Fibroblast of skin of left quadriceps (primary cell): Measurements from ENCODE around the gene PDE6B.
"Not testable (repeated sequence)": the region's sequence is repeated elsewhere in the genome, so short reads cannot be mapped to it uniquely, and the experiment has no call there.

ENCODE experiments used
- DNase-seq, 2 experiments: peaks; one replicate each; pipeline ENCODE4 v3.0.0-alpha.2; 2013; ENCODE audit warnings: low read depth in 2 of 2

PDE6B gene

DNA sequence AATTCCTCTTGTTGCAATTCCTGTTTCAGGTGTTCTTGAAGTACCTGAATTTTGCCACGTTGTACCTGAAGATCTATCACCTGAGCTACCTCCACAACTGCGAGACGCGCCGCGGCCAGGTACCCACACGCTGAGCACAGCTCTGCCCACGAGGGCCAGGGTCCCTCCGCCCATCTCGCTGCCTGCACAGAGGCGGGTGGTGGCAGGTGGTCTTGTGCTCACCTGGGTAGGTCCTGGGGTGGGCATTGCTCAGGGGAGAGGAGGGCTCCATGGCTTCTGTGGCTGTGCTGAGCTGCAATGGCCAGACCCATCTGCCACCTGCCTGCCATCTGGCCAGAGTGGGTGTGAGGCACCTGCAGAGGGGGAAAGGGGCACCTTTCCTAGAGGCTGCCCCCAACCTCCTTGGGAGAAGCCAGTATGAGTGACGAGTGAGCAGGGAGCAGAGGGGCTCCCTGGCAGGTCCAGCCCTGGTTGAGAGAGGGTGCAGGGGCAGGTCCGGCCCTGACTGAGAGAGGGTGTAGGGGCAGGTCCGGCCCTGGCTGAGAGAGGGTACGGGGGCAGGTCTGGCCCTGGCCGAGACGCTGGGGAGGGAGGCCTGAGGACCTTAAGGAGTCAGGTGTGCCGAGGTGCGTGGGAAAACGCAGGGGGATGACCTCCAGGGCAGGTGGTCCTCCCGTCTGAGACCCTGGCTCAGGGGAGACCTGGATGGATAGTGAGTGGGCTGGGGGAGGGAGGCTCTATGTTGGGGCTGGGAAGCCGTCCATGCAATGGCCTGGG is 10.7 kb downstream of the PDE6B start:
- no peak for DNase-seq

GRCh38 chr4:636628-637159 is 11.3 kb downstream of the PDE6B start:
- no peak for DNase-seq

GRCh38 chr4:637536-638280 is 12.3 kb downstream of the PDE6B start:
- no peak for DNase-seq

DNA sequence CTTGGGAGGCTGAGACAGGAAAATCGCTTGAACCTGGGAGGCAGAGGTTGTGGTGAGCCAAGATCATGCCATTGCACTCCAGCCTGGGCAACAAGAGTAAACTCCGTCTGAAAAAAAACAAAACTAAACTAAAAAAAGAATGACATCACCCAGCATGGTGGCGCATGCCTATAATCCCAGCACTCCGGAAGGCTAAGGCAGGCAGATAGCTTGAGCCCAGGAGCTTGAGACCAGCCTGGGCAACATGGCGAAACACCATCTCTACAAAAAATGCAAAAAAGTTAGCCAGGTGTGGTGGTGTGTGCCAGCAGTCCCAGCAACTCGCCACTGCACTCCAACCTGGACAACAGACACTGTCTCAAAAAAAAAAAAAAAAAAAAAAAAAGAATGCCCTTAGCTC is 17.0 kb downstream of the PDE6B start:
- DNase-seq, result not testable (repeated sequence)

GRCh38 chr4:646460-646859 is 21.1 kb downstream of the PDE6B start:
- DNase-seq, result no peak

DNA sequence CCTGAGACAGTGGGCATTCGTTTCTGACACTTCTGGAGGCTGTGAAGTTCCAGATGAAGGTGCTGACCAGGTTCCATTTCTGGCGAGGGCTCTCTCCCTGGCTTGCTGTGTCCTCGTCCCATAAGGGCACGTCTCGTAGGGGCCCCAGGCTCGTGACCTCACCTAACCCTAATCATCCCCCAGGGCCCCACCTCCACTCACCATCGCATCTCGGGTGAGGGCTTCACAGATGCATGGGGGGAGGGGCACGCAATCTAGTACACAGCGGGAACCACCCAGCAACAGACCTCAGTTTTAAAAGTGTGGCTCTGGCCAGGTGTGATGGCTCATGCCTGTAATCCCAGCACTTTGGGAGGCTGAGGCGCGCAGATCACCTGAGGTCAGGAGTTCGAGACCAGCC is 22.1 kb downstream of the PDE6B start:
- no peak for DNase-seq

DNA sequence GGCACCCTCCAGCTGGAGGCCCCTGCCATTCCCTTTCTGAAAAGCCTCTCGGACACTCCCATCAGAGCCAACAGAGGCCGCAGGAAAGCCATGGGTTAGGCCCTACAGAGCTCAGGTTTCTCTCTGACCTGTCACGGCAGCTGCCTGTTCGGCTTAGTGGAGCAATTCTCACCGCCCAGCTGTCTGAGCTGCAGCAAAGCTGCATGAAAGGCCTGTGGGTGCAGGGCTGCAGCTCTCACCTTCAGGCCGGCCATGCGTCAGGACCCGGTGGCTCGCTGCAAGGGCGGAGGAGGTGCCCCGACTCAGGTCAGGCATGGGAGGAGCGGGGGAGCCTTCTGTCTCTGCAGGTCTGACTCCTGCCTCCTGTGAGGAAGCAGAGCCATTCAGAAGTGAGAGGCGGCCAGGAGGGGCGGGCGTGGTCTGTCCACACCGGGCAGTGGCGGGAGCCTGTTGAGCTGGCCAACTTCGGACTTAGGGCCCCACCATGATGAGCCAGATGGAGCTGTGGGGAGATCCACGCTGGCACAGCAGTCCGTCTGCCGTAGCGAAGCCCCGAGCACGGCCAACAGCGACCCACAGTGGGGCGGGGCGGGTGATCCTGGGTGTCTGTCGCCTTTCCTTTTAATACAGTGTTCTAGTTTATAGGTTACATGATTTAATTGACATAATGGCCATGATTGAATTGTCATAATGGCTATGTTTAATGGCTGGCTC is 23.4 kb downstream of the PDE6B start:
- no peak for DNase-seq

- DNase-seq, result no peak
Measured at GRCh38 chr4:649293-649625, 23.9 kb downstream of the PDE6B start.

GRCh38 chr4:649751-650310 is 24.5 kb downstream of the PDE6B start:
- no peak for DNase-seq

- no peak for DNase-seq
Measured at GRCh38 chr4:650461-650860, 25.1 kb downstream of the PDE6B start.

- DNase-seq, result no peak
Measured at GRCh38 chr4:650951-651883, 25.8 kb downstream of the PDE6B start.

- DNase-seq, result no peak
Measured at GRCh38 chr4:651884-652642, 26.7 kb downstream of the PDE6B start.

DNA sequence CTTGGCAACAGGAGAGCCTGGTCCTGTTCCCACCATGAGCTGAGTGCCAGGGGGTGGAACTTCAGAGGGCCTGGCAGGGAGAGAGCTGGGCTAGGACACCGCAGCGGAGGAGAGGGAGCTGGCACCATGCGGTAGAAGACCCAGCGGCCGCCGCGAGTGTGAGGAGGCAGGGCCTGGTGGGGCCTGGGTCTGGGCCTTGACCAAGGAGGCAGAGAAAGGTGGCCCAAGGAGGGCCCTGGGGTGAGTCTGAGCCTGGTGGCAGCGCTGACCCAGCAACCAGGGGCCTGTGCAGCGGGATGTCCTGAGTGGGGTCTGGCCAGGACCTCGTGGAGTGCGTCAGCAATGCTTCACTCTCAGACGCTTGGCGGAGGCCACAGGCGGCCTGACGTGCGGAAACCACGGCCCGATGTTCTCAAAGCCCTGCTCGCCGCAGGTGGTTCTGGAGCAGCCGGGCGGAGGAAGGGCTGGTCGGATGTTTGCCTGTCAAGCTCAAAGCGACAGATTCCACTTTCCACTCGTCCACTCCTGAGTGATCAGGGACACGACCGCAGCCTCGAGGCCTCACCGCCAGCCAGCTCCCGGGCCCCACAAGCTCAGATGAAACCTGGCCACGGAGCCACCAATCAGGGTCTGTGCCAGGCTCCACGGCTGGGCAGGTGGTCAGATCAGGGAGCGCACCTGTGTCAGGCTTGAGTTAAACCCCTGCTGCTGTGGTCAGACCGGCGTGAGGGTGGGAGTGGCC is 27.9 kb downstream of the PDE6B start:
- DNase-seq, result no peak

GRCh38 chr4:653831-654502 is 28.6 kb downstream of the PDE6B start:
- no peak for DNase-seq

DNA sequence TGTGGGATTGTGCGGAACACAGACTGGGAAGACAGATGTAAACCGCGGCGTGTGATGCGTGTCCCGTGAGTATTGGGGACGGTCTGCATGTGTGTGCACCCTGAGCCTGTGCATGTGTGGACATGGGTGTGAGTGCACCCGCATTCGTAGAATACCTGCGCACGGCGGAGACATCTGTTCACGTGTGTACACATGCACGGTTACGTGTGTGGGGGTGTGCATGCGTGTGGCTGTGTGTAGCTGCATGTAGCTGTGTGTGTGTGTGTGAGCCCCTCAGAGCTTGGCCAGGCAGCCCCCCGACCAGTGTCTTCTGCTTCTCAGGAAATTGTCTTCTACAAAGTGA is 29.1 kb downstream of the PDE6B start:
- DNase-seq, result no peak

GRCh38 chr4:654871-655463 is 29.6 kb downstream of the PDE6B start:
- DNase-seq, result no peak

DNA sequence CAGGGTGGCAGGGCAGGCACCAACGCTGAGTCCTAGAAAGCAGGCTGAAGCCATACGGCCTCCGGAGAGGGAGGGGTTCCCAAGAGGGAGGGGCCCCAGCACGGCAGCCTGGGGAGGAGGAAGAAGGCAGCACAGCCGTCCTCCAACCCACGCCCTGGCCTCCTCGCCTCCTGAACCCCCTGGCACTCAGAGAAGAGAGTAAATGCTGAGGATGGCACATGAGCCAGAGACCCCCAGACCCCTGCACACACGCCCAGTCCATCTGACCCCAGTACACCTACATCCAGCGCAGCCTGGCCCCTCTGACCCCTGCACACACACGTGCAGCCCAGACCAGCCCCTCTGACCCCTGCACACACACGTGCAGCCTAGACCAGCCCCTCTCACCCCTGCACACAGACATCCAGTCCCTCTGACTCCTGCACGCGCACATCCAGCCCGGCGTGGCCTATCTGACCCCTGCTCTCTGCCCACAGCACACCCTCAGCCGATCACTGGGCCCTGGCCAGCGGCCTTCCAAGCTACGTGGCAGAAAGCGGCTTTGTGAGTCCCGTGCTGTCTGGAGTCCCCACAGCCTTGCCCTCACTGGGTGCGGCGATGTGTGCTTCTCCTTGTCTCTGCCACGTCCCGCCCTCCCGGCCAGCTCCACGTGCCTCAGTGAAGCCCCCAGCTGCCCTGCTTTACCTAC is 30.2 kb downstream of the PDE6B start:
- no peak for DNase-seq
